H1 (cell line): ENCODE measurements around the gene RAG2. TPM values are rescaled to one million over a fixed set of nuclear protein-coding genes. Genes with fewer than 3 reads are reported as not detected.

Experiments used
- CTCF ChIA-PET: fragments of 300-600 bp; sonication (Branson Sonifier 250); formaldehyde crosslinking; loops from one replicate; lab custom pipeline; 2021; ENCODE audit not compliant: partially characterized antibody; lab: Charles Lee
- POLR2A ChIA-PET: fragments of 300-600 bp; sonication (Branson Sonifier 250); formaldehyde crosslinking; loops from one replicate; lab custom pipeline; 2021; ENCODE audit warnings: inconsistent platforms; ENCODE audit not compliant: partially characterized antibody; lab: Charles Lee
- DNase-seq, 2 experiments: peaks; one replicate each; pipeline versions ENCODE4 v3.0.0 to v3.0.0-alpha.2; 2010 to 2022; ENCODE audit warnings: low spot score in 2 of 2, low read depth in 1 of 2, mixed read lengths in 1 of 2
- FAIRE-seq: peaks from 2 replicates; lab custom pipeline; 2011; peaks lifted over from hg19 to GRCh38; lab: Jason Lieb, UNC
- H2AFZ ChIP-seq: 2 replicates; pipeline ENCODE4 v1.8.1; 2012; ENCODE audit warnings: low read length, inconsistent platforms
- H2AK5ac ChIP-seq: 2 replicates; pipeline ENCODE4 v1.6.1; 2013; ENCODE audit warnings: low read depth, low read length
- H2BK120ac ChIP-seq: replicated peaks from 2 replicates; pipeline ENCODE3; 2013; ENCODE audit warnings: low read depth, low read length, inconsistent platforms
- H2BK12ac ChIP-seq: 2 replicates; pipeline ENCODE4 v1.6.1; 2013; ENCODE audit warnings: low read depth, low read length
- H2BK15ac ChIP-seq: 2 replicates; pipeline ENCODE4 v1.6.1; 2013; ENCODE audit warnings: low read length
- H2BK20ac ChIP-seq: 2 replicates; pipeline ENCODE4 v1.6.1; 2013; ENCODE audit warnings: low read length
- H2BK5ac ChIP-seq: 2 replicates; pipeline ENCODE4 v1.6.1; 2013; ENCODE audit warnings: low read depth, low read length
- H3K14ac ChIP-seq: 2 replicates; pipeline ENCODE4 v1.6.1; 2013; ENCODE audit warnings: inconsistent platforms; ENCODE audit not compliant: insufficient read length
- H3K18ac ChIP-seq: 2 replicates; pipeline ENCODE4 v1.6.1; 2013; ENCODE audit warnings: low read length; ENCODE audit errors: extremely low read depth
- H3K23ac ChIP-seq: 2 replicates; pipeline ENCODE4 v1.6.1; 2013; ENCODE audit warnings: inconsistent platforms; ENCODE audit not compliant: insufficient read length
- H3K23me2 ChIP-seq: 2 replicates; pipeline ENCODE4 v1.6.1; 2013; ENCODE audit warnings: low read depth, low read length
- H3K27ac ChIP-seq: 2 replicates; pipeline ENCODE4 v1.6.1; 2011; ENCODE audit warnings: low read depth, low read length, inconsistent platforms
- H3K27me3 ChIP-seq, 4 experiments: replicated peaks in 1 of 4; 1 replicate in 1 of 4; 2 replicates in 3 of 4; pipeline versions ENCODE4 v1.6.1 to v1.8.1; 2011 to 2013; ENCODE audit warnings: low read length in 3 of 4, mild to moderate bottlenecking in 3 of 4, inconsistent platforms in 2 of 4, mixed read lengths in 2 of 4, moderate library complexity in 1 of 4; ENCODE audit not compliant: control insufficient read depth in 3 of 4, insufficient read depth in 3 of 4; ENCODE audit errors: extremely low read depth in 1 of 4
- H3K36me3 ChIP-seq, 4 experiments: 2 replicates each; pipeline versions ENCODE4 v1.6.1 to v1.8.1; 2011 to 2013; ENCODE audit warnings: mild to moderate bottlenecking in 4 of 4, low read length in 3 of 4, moderate library complexity in 2 of 4, control low read depth in 1 of 4, inconsistent platforms in 1 of 4; ENCODE audit not compliant: insufficient read depth in 4 of 4, control insufficient read depth in 2 of 4
- H3K4ac ChIP-seq: replicated peaks from 2 replicates; pipeline ENCODE3; 2013; ENCODE audit warnings: low read length, low read depth, mixed read lengths, inconsistent platforms; ENCODE audit not compliant: insufficient read length
- H3K4me1 ChIP-seq, 4 experiments: replicated peaks in 1 of 4; 1 replicate in 1 of 4; 2 replicates in 3 of 4; pipeline versions ENCODE4 v1.6.1 to v1.8.1; 2011 to 2013; ENCODE audit warnings: low read length in 3 of 4, inconsistent platforms in 2 of 4, mixed read lengths in 1 of 4; ENCODE audit not compliant: insufficient read depth in 4 of 4, control insufficient read depth in 3 of 4
- H3K4me2 ChIP-seq, 2 experiments: 2 replicates each; pipeline versions ENCODE4 v1.6.1 to v1.8.1; 2011 to 2013; ENCODE audit warnings: low read depth in 2 of 2, low read length in 2 of 2, control low read depth in 1 of 2, inconsistent platforms in 1 of 2, mild to moderate bottlenecking in 1 of 2; ENCODE audit not compliant: insufficient read depth in 1 of 2
- H3K4me3 ChIP-seq, 4 experiments: fragments of 200-600, 300-600 bp in 1 of 4; sonication (generic), shearing (Covaris generic), sonication (Bioruptor Twin) in 1 of 4; 2 replicates each; pipeline versions ENCODE4 v1.5.1 to v1.8.1; 2011 to 2016; ENCODE audit warnings: low read length in 4 of 4, low read depth in 3 of 4, control low read depth in 2 of 4, inconsistent platforms in 2 of 4, mild to moderate bottlenecking in 2 of 4, mixed read lengths in 1 of 4, moderate library complexity in 1 of 4; ENCODE audit not compliant: insufficient read depth in 2 of 4; ENCODE audit errors: extremely low read depth in 1 of 4
- H3K56ac ChIP-seq: replicated peaks from 2 replicates; pipeline ENCODE3; 2013; ENCODE audit warnings: low read depth, mild to moderate bottlenecking, mixed read lengths, low read length, inconsistent platforms; ENCODE audit not compliant: insufficient read length
- H3K79me1 ChIP-seq: 2 replicates; pipeline ENCODE4 v1.6.1; 2013; ENCODE audit warnings: low read depth, low read length, control low read depth
- H3K79me2 ChIP-seq, 2 experiments: 2 replicates each; pipeline versions ENCODE4 v1.6.1 to v1.8.1; 2012 to 2013; ENCODE audit warnings: low read length in 2 of 2, mild to moderate bottlenecking in 2 of 2, inconsistent platforms in 1 of 2; ENCODE audit not compliant: insufficient read depth in 2 of 2, control insufficient read depth in 1 of 2
- H3K9ac ChIP-seq, 4 experiments: replicated peaks in 1 of 4; 1 replicate in 1 of 4; 2 replicates in 3 of 4; pipeline versions ENCODE4 v1.6.1 to v1.8.1; 2011 to 2013; ENCODE audit warnings: low read depth in 3 of 4, low read length in 3 of 4, control low read depth in 2 of 4, mild to moderate bottlenecking in 2 of 4, moderate library complexity in 2 of 4, inconsistent platforms in 1 of 4; ENCODE audit errors: extremely low read depth in 1 of 4
- H3K9me3 ChIP-seq, 2 experiments: 2 replicates each; pipeline versions ENCODE4 v1.6.1 to v1.8.1; 2012 to 2013; ENCODE audit warnings: mild to moderate bottlenecking in 2 of 2, moderate library complexity in 2 of 2, control low read depth in 1 of 2, inconsistent platforms in 1 of 2, low read depth in 1 of 2, low read length in 1 of 2, mixed read lengths in 1 of 2; ENCODE audit not compliant: insufficient read depth in 2 of 2
- H4K20me1 ChIP-seq, 2 experiments: replicated peaks in 1 of 2; 2 replicates each; pipeline versions ENCODE3 to v1.8.1; 2011 to 2013; ENCODE audit warnings: inconsistent platforms in 2 of 2, low read length in 2 of 2, mild to moderate bottlenecking in 1 of 2; ENCODE audit not compliant: insufficient read depth in 2 of 2, control insufficient read depth in 1 of 2
- H4K5ac ChIP-seq: 2 replicates; pipeline ENCODE4 v1.6.1; 2013; ENCODE audit warnings: low read length, low read depth, mixed read lengths, inconsistent platforms; ENCODE audit not compliant: insufficient read length
- H4K8ac ChIP-seq: 2 replicates; pipeline ENCODE4 v1.8.0; 2013; ENCODE audit warnings: mild to moderate bottlenecking, moderate library complexity, low read length, inconsistent platforms; ENCODE audit not compliant: insufficient read depth; ENCODE audit errors: extremely low read depth
- H4K91ac ChIP-seq: replicated peaks from 2 replicates; pipeline ENCODE3; 2013; ENCODE audit warnings: low read length, mixed read lengths, inconsistent platforms; ENCODE audit not compliant: insufficient read length
- CHD2 ChIP-seq: IDR thresholded peaks from 2 replicates; pipeline ENCODE4 v1.6.1; 2012; ENCODE audit warnings: low read length, improper control_type of control experiment
- E2F6 ChIP-seq: IDR thresholded peaks from 2 replicates; pipeline ENCODE4 v1.6.1; 2012; ENCODE audit warnings: inconsistent platforms
- HDAC2 ChIP-seq, 2 experiments: fragments of 300-600 bp in 1 of 2; sonication (generic) in 1 of 2; IDR thresholded peaks; 2 replicates each; pipeline ENCODE4 v1.6.1; 2011 to 2012; ENCODE audit warnings: low read depth in 2 of 2, low read length in 2 of 2, mild to moderate bottlenecking in 2 of 2, moderate library complexity in 2 of 2, borderline replicate concordance in 1 of 2, inconsistent platforms in 1 of 2
- HDAC6 ChIP-seq: IDR thresholded peaks from one replicate; pipeline ENCODE4 v1.7.1; 2012; ENCODE audit warnings: low read depth, mild to moderate bottlenecking, inconsistent platforms, low read length, moderate library complexity
- MAFK ChIP-seq: IDR thresholded peaks from 2 replicates; pipeline ENCODE4 v1.6.1; 2012; ENCODE audit warnings: low read depth, mild to moderate bottlenecking, improper control_type of control experiment, low read length
- SP4 ChIP-seq: IDR thresholded peaks from 2 replicates; pipeline ENCODE4 v1.6.1; 2012; ENCODE audit warnings: low read length, inconsistent platforms
- SUZ12 ChIP-seq: fragments of 200-600 bp; sonication (generic); IDR thresholded peaks from 2 replicates; pipeline ENCODE4 v1.6.1; 2012; ENCODE audit warnings: mild to moderate bottlenecking, inconsistent platforms, low read length, moderate library complexity, mixed read lengths
- WGBS, 2 experiments: shearing (Covaris generic) in 1 of 2; methylation state at CpG; one replicate each; pipeline versions ENCODE4 v1.1.6 to v1.1.7; 2013 to 2015; ENCODE audit warnings: low lambda C conversion rate in 2 of 2, mixed read lengths in 2 of 2, inconsistent platforms in 1 of 2, low coverage in 1 of 2, missing lambda C conversion rate in 1 of 2; ENCODE audit not compliant: insufficient replicate concordance in 2 of 2, insufficient coverage in 1 of 2, insufficient read length in 1 of 2; ENCODE audit errors: extremely low coverage in 1 of 2, missing lambda C conversion rate in 1 of 2; 5-methylcytosine and 5-hydroxymethylcytosine counted together
- polyA plus RNA-seq, 7 experiments: library from polyadenylated mRNA; depleted of rRNA in 3 of 7; stranded (reverse) in 5 of 7; unstranded in 2 of 7; fragments of >200 nt in 5 of 7; fragments of 200-250 nt in 2 of 7; gene quantifications; 1 replicate in 5 of 7; 2 replicates in 1 of 7; 4 replicates in 1 of 7; pipeline versions ENCODE4 v1.2.1 to v1.2.3, GENCODE V29; 2011 to 2013; ENCODE audit warnings: missing spikeins in 2 of 7, mixed read lengths in 2 of 7
- total RNA-seq: library from RNA; stranded (reverse); fragmentation: NEBNext Ultra II Directional; extraction: Animal tissue kit (Norgen Biotek cat#: 25700); gene quantifications from 2 replicates; pipeline ENCODE4 v1.2.1, GENCODE V29; 2021

Gene RAG2
- total and polyA plus RNA-seq, 2 of the 8 experiments (the other 6 are each of a cell fraction or from before 2014, with no cell fraction given), result not detected

- H3K14ac ChIP-seq, result no peak overlapping the region
- H3K27ac ChIP-seq, result no peak overlapping the region
- H3K4ac ChIP-seq, result no peak overlapping the region
- no peak overlapping the region for H2BK5ac ChIP-seq
- H3K79me1 ChIP-seq, result no peaks in the 10 kb centered on the region
- no peaks in the 10 kb centered on the region for H3K27me3 ChIP-seq
- H3K4me1 ChIP-seq, result no peaks in the 10 kb centered on the region
- no peaks in the 10 kb centered on the region for H3K9me3 ChIP-seq
- no peak for FAIRE-seq
- H2AK5ac ChIP-seq, result no peak overlapping the region
- no peak overlapping the region for H3K9ac ChIP-seq
- no peak overlapping the region for H4K5ac ChIP-seq
- H3K23me2 ChIP-seq, result no peaks in the 10 kb centered on the region
- no peak overlapping the region for H2AFZ ChIP-seq
- H3K36me3 ChIP-seq, result no peaks in the 10 kb centered on the region
- H4K91ac ChIP-seq, result no peak overlapping the region
- CTCF ChIA-PET, result interaction anchor here (1.7 to 1.8 kb wide), 2 partner anchors 54 to 129 kb away, joined by 8 to 10 read pairs; no protein-coding TSS in a partner anchor
- TF ChIP-seq HDAC2 (IDR thresholded peaks at IDR 0.05; ENCODE audit: borderline replicate concordance in 1 of 2, low read depth in 2 of 2, low read length in 2 of 2), result no peak
- TF ChIP-seq E2F6, result no peak
- TF ChIP-seq HDAC6, result no peak
- TF ChIP-seq MAFK, result no peak
- no peak for TF ChIP-seq CHD2
- no peak for TF ChIP-seq SUZ12
- no peak for TF ChIP-seq SP4
- no peak overlapping the region for H3K23ac ChIP-seq
- H2BK20ac ChIP-seq, result no peak overlapping the region
- no peak overlapping the region for H3K4me3 ChIP-seq
- H2BK12ac ChIP-seq, result no peak overlapping the region
- no peak overlapping the region for H4K8ac ChIP-seq
- H3K18ac ChIP-seq, result no peak overlapping the region
- DNase-seq, result no peak
- H4K20me1 ChIP-seq, result no peaks in the 10 kb centered on the region
- no peaks in the 10 kb centered on the region for H3K79me2 ChIP-seq
- POLR2A ChIA-PET, result no interaction called here
- H2BK120ac ChIP-seq, result no peak overlapping the region
- H2BK15ac ChIP-seq, result no peak overlapping the region
- no peak overlapping the region for H3K56ac ChIP-seq
- no peak overlapping the region for H3K4me2 ChIP-seq
- 81% methylated on average over 6 of the region's 6 CpGs; no CpG with 5 or more reads in 1 of the 2 experiments for WGBS, 2 experiments
Measured at GRCh38 chr11:36617543-36618362, 19.7 kb upstream of the RAG2 start.
